ENCODE measurements around the gene DEPDC5. TPM values are rescaled to one million over a fixed set of nuclear protein-coding genes. Genes with fewer than 3 reads are reported as not detected.

Gene DEPDC5
- total RNA-seq, 2 donors from 2014 or later = 31.9 to 43.2 TPM

DNA sequence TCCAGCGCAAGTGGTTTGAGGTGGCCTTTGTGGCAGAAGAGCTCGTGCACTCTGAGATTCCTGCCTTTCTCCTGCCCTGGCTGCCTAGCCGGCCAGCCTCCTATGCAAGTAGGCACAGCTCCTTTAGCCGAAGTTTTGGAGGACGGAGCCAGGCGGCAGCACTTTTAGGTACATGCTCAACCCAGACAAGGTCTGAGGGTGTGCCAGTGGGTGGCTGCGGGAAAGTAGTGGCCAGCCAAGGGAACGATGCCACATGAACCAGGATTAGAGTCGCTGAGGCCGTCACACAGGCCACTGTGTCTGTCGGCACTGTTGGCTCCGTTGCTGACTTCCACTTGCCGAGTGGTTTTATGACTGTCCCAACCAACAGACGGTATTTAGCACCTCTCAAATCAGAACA lies 125.8 kb downstream of the DEPDC5 start:
- WGBS, 2 experiments (ENCODE audit: insufficient coverage in 1 of 2, insufficient read length in 1 of 2) = 94 to 96% methylated on average over 13 to 14 of the region's 14 CpGs
- Histone ChIP-seq H3K4me1 (ENCODE audit: control insufficient read depth, insufficient read depth, low read length) (peaks cover 3% of the 10 kb centered on the region), H3K9me3 (ENCODE audit: control insufficient read depth, low read length) (no peaks in the 10 kb centered on the region), H3K27ac (ENCODE audit: low read depth, low read length) (no peak overlapping the region), H3K4me3 (ENCODE audit: low read length) (no peak overlapping the region), H3K27me3 (ENCODE audit: control insufficient read depth, insufficient read depth, low read length, poor library complexity, severe bottlenecking) (peaks cover 13% of the 10 kb centered on the region), H3K9ac (ENCODE audit: extremely low read depth, low read length, poor library complexity, severe bottlenecking) (no peak overlapping the region), H3K36me3 (ENCODE audit: control insufficient read depth, insufficient read depth, low read length) (peaks cover 13% of the 10 kb centered on the region)
- Mint-ChIP-seq H3K4me3 (no peak overlapping the region), H3K27ac (no peak overlapping the region), H3K4me1 (peaks cover 13% of the 10 kb centered on the region), H3K36me3 (ENCODE audit: low read depth) (peaks cover 24% of the 10 kb centered on the region), H3K27me3 (ENCODE audit: insufficient read depth) (peaks cover 9% of the 10 kb centered on the region), H3K9me3 (no peaks in the 10 kb centered on the region)
- TF ChIP-seq, protein P1, sequence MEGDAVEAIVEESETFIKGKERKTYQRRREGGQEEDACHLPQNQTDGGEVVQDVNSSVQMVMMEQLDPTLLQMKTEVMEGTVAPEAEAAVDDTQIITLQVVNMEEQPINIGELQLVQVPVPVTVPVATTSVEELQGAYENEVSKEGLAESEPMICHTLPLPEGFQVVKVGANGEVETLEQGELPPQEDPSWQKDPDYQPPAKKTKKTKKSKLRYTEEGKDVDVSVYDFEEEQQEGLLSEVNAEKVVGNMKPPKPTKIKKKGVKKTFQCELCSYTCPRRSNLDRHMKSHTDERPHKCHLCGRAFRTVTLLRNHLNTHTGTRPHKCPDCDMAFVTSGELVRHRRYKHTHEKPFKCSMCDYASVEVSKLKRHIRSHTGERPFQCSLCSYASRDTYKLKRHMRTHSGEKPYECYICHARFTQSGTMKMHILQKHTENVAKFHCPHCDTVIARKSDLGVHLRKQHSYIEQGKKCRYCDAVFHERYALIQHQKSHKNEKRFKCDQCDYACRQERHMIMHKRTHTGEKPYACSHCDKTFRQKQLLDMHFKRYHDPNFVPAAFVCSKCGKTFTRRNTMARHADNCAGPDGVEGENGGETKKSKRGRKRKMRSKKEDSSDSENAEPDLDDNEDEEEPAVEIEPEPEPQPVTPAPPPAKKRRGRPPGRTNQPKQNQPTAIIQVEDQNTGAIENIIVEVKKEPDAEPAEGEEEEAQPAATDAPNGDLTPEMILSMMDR (conservative IDR thresholded peaks at IDR 0.05) = no peak
- DNase-seq = no peak

DNA sequence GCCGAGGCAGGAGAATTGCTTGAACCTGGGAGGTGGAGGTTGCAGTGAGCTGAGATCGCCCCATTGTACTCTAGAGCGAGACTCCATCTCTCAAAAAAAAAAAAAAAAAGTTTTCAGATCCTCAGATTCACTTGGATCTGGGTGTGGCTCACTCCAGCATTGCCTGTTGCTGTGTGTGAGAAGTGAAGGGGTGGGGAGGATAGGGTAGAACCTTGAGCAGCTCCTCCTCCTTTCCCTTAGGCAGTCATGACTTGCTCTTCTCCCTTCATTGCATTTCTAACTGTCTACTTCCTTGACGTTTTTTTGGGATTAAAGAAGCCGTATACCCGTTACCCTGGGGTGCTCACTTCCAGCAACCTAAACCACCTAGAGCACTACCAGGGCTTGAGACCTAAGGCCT lies 127.4 kb downstream of the DEPDC5 start:
- Mint-ChIP-seq H3K27me3 (ENCODE audit: insufficient read depth) (peaks cover 13% of the 10 kb centered on the region), H3K4me1 (peaks cover 13% of the 10 kb centered on the region), H3K36me3 (ENCODE audit: low read depth) (peaks cover 28% of the 10 kb centered on the region), H3K4me3 (no peak overlapping the region), H3K9me3 (no peaks in the 10 kb centered on the region), H3K27ac (no peak overlapping the region)
- Histone ChIP-seq H3K27ac (ENCODE audit: low read depth, low read length) (no peak overlapping the region), H3K4me1 (ENCODE audit: control insufficient read depth, insufficient read depth, low read length) (peaks cover 3% of the 10 kb centered on the region), H3K27me3 (ENCODE audit: control insufficient read depth, insufficient read depth, low read length, poor library complexity, severe bottlenecking) (peaks cover 18% of the 10 kb centered on the region), H3K36me3 (ENCODE audit: control insufficient read depth, insufficient read depth, low read length) (peaks cover 7% of the 10 kb centered on the region), H3K4me3 (ENCODE audit: low read length) (no peak overlapping the region), H3K9me3 (ENCODE audit: control insufficient read depth, low read length) (no peaks in the 10 kb centered on the region), H3K9ac (ENCODE audit: extremely low read depth, low read length, poor library complexity, severe bottlenecking) (no peak overlapping the region)
- no peak for DNase-seq
- TF ChIP-seq, protein P1 (conservative IDR thresholded peaks at IDR 0.05) = no peak
- 83 to 88% methylated on average over 1 to 6 of the region's 6 CpGs for WGBS, 2 experiments (ENCODE audit: insufficient coverage in 1 of 2, insufficient read length in 1 of 2)

DNA sequence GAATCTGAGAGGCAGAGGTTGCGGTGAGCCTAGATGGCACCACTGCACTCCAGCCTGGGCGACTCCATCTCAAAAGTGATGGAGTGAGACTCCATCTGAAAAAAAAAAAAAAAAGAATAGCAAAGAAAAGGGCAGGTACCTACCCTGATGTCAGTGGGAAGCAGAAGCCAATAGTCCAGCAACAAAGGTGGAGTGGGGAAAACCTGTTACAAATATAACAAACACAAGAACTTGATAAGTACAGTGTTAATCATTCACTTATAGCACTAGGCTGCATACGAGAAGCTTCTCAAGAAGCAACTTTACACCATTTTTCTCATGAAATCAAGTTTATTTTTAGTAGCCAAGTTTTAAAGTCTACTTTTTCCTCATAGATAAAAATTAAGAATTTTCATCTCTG lies 128.0 kb downstream of the DEPDC5 start:
- Mint-ChIP-seq H3K4me3 (no peak overlapping the region), H3K9me3 (no peaks in the 10 kb centered on the region), H3K4me1 (peaks cover 13% of the 10 kb centered on the region), H3K27me3 (ENCODE audit: insufficient read depth) (peaks cover 13% of the 10 kb centered on the region), H3K27ac (no peak overlapping the region), H3K36me3 (ENCODE audit: low read depth) (peaks cover 29% of the 10 kb centered on the region)
- WGBS, 2 experiments (ENCODE audit: insufficient coverage in 1 of 2, insufficient read length in 1 of 2) = 90 to 92% methylated on average over 2 to 3 of the region's 3 CpGs
- TF ChIP-seq, protein P1 (conservative IDR thresholded peaks at IDR 0.05) = no peak
- H3K27me3 ChIP-seq (ENCODE audit: control insufficient read depth, insufficient read depth, low read length, poor library complexity, severe bottlenecking) = peaks cover 18% of the 10 kb centered on the region
- no peak for DNase-seq
- H3K9me3 ChIP-seq (ENCODE audit: control insufficient read depth, low read length) = no peaks in the 10 kb centered on the region
- H3K4me1 ChIP-seq (ENCODE audit: control insufficient read depth, insufficient read depth, low read length) = peaks cover 3% of the 10 kb centered on the region
- peaks cover 7% of the 10 kb centered on the region for H3K36me3 ChIP-seq (ENCODE audit: control insufficient read depth, insufficient read depth, low read length)
- no peak overlapping the region for H3K4me3 ChIP-seq (ENCODE audit: low read length)
- H3K9ac ChIP-seq (ENCODE audit: extremely low read depth, low read length, poor library complexity, severe bottlenecking) = no peak overlapping the region
- H3K27ac ChIP-seq (ENCODE audit: low read depth, low read length) = no peak overlapping the region
